LNCaP clone FGC (cell line): ENCODE results near the gene ZSWIM2.
"Not testable (repeated sequence)": the region's sequence is repeated elsewhere in the genome, so short reads cannot be mapped to it uniquely, and the experiment has no call there.

Source experiments
- DNase-seq: peaks from one replicate; pipeline ENCODE4 v3.0.0-alpha.2; 2011; ENCODE audit warnings: low read depth
- H3K4me3 ChIP-seq: 2 replicates; pipeline ENCODE4 v1.5.1; 2011; ENCODE audit warnings: mild to moderate bottlenecking, low read depth, low read length, control low read depth
- TF ChIP-seq, protein P1 (sequence below): IDR thresholded peaks from 2 replicates; pipeline ENCODE4 v1.5.1; 2012; ENCODE audit warnings: mild to moderate bottlenecking; ENCODE audit not compliant: control insufficient read depth, insufficient read depth; ENCODE audit errors: extremely low read depth

Gene ZSWIM2, protein sequence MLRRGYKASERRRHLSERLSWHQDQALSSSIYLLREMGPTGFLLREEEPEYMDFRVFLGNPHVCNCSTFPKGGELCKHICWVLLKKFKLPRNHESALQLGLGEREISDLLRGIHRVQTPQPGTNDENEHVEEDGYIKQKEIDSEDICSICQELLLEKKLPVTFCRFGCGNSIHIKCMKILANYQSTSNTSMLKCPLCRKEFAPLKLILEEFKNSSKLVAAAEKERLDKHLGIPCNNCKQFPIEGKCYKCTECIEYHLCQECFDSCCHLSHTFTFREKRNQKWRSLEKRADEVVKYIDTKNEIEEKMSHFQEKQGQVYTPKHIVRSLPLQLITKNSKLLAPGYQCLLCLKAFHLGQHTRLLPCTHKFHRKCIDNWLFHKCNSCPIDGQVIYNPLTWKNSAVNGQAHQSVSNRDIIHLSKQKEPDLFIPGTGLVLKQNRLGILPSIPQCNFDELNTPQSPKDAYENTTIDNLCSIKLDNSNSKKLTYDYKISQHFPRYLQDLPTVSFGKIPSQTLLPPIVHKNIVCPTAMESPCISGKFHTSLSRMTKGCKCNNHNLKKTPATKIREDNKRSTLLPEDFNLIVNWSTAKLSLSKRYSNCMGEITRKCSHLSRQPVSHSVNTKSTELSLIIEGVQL

DNA sequence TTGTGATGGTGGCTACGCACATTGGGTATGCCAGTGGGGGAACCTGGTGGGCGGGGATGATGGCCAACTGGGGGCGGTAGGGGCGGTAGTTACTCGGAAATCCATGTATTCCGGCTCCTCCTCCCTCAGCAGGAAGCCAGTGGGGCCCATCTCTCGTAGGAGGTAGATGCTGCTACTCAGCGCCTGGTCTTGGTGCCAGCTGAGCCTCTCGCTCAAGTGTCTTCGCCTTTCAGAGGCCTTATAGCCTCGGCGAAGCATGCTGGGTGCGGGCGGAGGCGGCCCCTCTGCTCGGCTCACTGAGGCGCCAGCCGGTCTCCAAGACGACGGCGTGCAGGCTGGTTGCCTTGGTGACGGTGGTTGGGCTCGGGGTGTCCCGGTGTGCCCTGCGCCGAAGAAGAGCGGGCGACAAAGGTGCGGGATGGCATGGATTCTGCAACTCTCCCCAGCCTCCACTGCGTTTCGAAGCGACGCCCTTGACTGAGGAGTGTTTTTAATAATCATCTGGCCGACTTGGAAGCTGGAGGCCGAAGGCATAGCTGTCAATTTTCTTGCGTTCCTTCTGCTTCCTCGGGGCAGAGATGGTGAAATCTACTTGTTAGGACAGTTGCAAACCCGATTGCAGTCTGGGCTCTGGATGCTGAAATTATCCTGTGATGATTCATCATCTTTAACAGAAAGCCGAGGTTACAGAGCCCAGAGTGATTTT, at the start of gene ZSWIM2:
Gene ZSWIM2, minus strand, starts transcription at position 298 of the 706 bp plus-strand sequence. Its CDS starts 40 bp downstream, at position 258.
- no peak within 1 kb of the TSS for H3K4me3 ChIP-seq
- no peak for DNase-seq
- TF ChIP-seq, protein P1, sequence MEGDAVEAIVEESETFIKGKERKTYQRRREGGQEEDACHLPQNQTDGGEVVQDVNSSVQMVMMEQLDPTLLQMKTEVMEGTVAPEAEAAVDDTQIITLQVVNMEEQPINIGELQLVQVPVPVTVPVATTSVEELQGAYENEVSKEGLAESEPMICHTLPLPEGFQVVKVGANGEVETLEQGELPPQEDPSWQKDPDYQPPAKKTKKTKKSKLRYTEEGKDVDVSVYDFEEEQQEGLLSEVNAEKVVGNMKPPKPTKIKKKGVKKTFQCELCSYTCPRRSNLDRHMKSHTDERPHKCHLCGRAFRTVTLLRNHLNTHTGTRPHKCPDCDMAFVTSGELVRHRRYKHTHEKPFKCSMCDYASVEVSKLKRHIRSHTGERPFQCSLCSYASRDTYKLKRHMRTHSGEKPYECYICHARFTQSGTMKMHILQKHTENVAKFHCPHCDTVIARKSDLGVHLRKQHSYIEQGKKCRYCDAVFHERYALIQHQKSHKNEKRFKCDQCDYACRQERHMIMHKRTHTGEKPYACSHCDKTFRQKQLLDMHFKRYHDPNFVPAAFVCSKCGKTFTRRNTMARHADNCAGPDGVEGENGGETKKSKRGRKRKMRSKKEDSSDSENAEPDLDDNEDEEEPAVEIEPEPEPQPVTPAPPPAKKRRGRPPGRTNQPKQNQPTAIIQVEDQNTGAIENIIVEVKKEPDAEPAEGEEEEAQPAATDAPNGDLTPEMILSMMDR = no peak

DNA sequence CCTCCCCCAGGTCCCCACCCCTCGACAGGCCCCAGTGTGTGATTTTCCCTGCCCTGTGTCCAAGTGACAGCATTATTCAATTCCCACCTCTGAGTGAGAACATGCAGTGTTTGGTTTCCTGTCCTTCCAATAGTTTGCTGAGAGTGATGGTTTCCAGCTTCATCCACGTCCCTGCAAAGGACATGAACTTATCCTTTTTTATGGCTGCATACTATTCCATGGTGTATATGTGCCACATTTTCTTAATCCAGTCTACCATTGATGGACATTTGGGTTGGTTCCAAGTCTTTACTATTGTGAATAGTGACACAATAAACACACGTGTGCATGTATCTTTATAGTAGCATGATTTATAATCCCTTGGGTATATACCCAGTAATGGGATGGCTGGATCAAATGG, 47.2 kb upstream of the ZSWIM2 start:
- DNase-seq, H3K4me3 ChIP-seq: not testable (repeated sequence)

DNA sequence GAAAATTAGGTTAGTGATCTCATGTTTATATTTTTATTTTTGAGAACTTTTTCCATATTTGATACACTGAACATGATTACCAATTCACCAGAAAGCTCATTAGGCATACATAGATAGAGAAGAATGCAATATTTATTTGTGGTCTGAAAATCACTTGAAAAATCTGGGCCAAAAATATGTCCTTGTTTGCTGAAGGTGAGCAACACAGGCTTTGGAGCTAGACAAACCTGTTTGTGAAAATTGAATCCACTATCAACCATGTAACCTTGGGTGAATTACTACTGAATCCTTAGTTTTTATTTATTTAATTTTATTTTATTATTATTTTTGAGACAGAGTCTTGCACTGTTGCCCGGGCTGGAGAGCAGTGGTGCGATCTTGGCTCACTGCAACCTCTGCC, 46.5 kb upstream of the ZSWIM2 start:
- no peak for DNase-seq
- no peak overlapping the region for H3K4me3 ChIP-seq
- TF ChIP-seq, protein P1 = no peak

DNA sequence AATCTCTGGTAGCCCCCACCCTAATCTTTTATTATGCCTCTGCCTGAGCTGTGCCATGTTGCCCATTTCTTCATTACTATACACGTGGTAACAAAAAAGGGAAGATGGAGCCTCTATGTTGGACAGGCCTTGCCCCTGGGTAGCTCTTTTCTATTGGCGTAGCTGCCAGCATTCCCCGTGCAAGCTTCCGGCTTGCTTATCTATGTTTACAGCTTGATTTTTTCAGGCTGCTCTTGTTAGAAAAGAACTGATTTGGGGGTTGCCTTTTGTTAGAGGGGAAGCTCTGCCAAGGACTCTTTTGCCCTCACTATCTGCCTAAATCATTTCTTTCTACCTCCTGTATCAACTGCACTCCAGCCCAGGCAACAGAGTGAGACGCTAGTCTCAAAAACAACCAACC, 45.5 kb upstream of the ZSWIM2 start:
- no peak overlapping the region for H3K4me3 ChIP-seq
- TF ChIP-seq, protein P1 = no peak
- DNase-seq = no peak

GRCh38 chr2:186892821-186893220, 43.9 kb upstream of the ZSWIM2 start:
- no peak overlapping the region for H3K4me3 ChIP-seq
- TF ChIP-seq, protein P1 = no peak
- DNase-seq = no peak

DNA sequence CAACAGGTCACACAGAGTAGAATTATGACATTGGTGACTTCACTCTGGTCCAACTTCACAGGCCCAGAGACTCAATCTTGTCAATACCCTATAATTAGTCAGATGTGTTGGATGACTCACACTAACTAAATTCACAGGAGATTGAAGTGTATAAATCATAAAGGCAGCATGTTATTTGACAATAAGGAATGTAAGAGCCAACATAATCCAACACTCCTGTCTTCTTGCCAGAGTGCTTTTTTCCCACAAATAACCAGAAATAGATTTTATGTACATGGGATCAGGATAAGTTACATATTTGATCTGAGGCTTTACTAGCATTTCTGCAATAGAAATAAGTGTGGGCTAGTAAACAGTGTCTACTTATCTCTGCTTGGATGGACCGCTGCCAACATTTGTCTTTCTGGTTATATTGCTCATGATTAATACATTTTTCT, 42.2 kb upstream of the ZSWIM2 start:
- TF ChIP-seq, protein P1 = no peak
- peak; percentile 25 for DNase-seq
- H3K4me3 ChIP-seq = no peak overlapping the region

DNA sequence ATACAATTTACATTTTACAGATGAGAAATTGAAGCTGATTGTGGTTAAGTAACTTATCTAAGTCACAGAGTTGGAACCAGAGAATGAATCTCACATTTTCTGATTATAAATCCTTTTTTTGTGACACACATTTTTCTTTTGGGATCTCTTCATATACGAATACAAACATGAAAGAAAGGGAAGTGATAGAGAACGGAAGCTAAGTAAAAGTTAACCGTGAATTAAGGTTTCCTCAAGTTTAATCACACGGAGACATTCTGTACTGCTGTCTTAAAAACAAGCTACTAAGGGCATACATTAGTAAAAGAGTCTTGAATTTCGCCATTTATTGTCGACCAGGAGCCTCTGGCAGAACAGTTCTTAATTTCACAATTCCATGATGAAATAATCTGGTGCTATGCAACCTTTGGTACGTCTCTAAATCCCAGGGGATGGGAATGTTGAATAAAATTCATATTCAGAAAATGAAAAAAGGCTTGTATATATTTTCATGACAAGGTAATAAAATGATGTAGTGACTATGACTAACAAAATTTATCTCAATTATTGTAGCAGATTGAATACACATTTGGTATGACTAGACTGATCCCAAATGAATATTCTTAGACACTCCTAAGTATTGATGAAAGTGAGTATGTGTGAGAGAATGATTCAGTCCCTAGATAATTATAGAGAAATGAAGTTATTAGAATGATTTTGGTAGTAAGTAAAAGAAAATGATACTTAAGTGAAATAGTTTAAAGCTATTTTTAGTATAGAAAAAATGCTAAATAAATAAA, 40.3 kb upstream of the ZSWIM2 start:
- H3K4me3 ChIP-seq = no peak overlapping the region
- DNase-seq = no peak
- TF ChIP-seq, protein P1 = no peak
